Measurements from ENCODE around the gene ARHGAP19.

ARHGAP19 gene

GRCh38 chr10:97180363-97180755, 112.1 kb downstream of the ARHGAP19 start:
- H3K9me3 ChIP-seq (ENCODE audit: insufficient read depth, low read length, severe bottlenecking), result no peaks in the 10 kb centered on the region
- H2AFZ ChIP-seq (ENCODE audit: low read depth, low read length), result no peak overlapping the region
- no peaks in the 10 kb centered on the region for H3K4me1 ChIP-seq (ENCODE audit: insufficient read depth, low read length)
- ATAC-seq (ENCODE audit: insufficient read depth, low read depth) (no peak), DNase-seq (no peak)
- no peaks in the 10 kb centered on the region for H3K79me2 ChIP-seq (ENCODE audit: insufficient read depth, low read length)
- no peak overlapping the region for H3K4me2 ChIP-seq (ENCODE audit: insufficient read depth, low read length)
- no peaks in the 10 kb centered on the region for H4K20me1 ChIP-seq (ENCODE audit: insufficient read depth, low read length)
- TF ChIP-seq EZH2 (IDR thresholded peaks at IDR 0.05; ENCODE audit: borderline replicate concordance, low read depth, low read length, severe bottlenecking), result no peak
- no peak for TF ChIP-seq CTCF (IDR thresholded peaks at IDR 0.05; ENCODE audit: borderline replicate concordance, extremely low read depth, low read length, poor library complexity, severe bottlenecking)
- peaks cover 31% of the 10 kb centered on the region for H3K27me3 ChIP-seq (ENCODE audit: insufficient read depth, low read length, poor library complexity)
- no peak overlapping the region for H3K4me3 ChIP-seq (ENCODE audit: low read depth in 1 of 2, low read length in 2 of 2)
- no peak overlapping the region for H3K9ac ChIP-seq (ENCODE audit: low read depth, low read length)
- no peaks in the 10 kb centered on the region for H3K36me3 ChIP-seq (ENCODE audit: insufficient read depth, low read length)
- H3K27ac ChIP-seq (ENCODE audit: low read length), result no peak overlapping the region

- H2AFZ ChIP-seq (ENCODE audit: low read depth, low read length), result no peak overlapping the region
Observed at GRCh38 chr10:97179731-97180362, 112.6 kb downstream of the ARHGAP19 start.

GRCh38 chr10:97179311-97179710, 113.1 kb downstream of the ARHGAP19 start:
- no peaks in the 10 kb centered on the region for H3K9me3 ChIP-seq (ENCODE audit: insufficient read depth, low read length, severe bottlenecking)
- no peak overlapping the region for H3K4me2 ChIP-seq (ENCODE audit: insufficient read depth, low read length)
- no peaks in the 10 kb centered on the region for H4K20me1 ChIP-seq (ENCODE audit: insufficient read depth, low read length)
- H3K36me3 ChIP-seq (ENCODE audit: insufficient read depth, low read length), result no peaks in the 10 kb centered on the region
- H3K4me3 ChIP-seq (ENCODE audit: low read depth in 1 of 2, low read length in 2 of 2), result no peak overlapping the region
- ATAC-seq (ENCODE audit: insufficient read depth, low read depth), result no peak
- no peaks in the 10 kb centered on the region for H3K4me1 ChIP-seq (ENCODE audit: insufficient read depth, low read length)
- H2AFZ ChIP-seq (ENCODE audit: low read depth, low read length), result no peak overlapping the region
- no peak overlapping the region for H3K9ac ChIP-seq (ENCODE audit: low read depth, low read length)
- H3K79me2 ChIP-seq (ENCODE audit: insufficient read depth, low read length), result no peaks in the 10 kb centered on the region
- DNase-seq, result no peak
- peaks cover 21% of the 10 kb centered on the region for H3K27me3 ChIP-seq (ENCODE audit: insufficient read depth, low read length, poor library complexity)
- no peak overlapping the region for H3K27ac ChIP-seq (ENCODE audit: low read length)
- TF ChIP-seq CTCF (IDR thresholded peaks at IDR 0.05; ENCODE audit: borderline replicate concordance, extremely low read depth, low read length, poor library complexity, severe bottlenecking) (no peak), EZH2 (IDR thresholded peaks at IDR 0.05; ENCODE audit: borderline replicate concordance, low read depth, low read length, severe bottlenecking) (no peak)

More at GRCh38 chr10:97179731-97180362, 112.6 kb downstream of the ARHGAP19 start:
- H3K9ac ChIP-seq (ENCODE audit: low read depth, low read length), result no peak overlapping the region
- no peak for DNase-seq
- no peak overlapping the region for H3K4me2 ChIP-seq (ENCODE audit: insufficient read depth, low read length)
- H3K36me3 ChIP-seq (ENCODE audit: insufficient read depth, low read length), result no peaks in the 10 kb centered on the region
- TF ChIP-seq CTCF (IDR thresholded peaks at IDR 0.05; ENCODE audit: borderline replicate concordance, extremely low read depth, low read length, poor library complexity, severe bottlenecking) (no peak), EZH2 (IDR thresholded peaks at IDR 0.05; ENCODE audit: borderline replicate concordance, low read depth, low read length, severe bottlenecking) (no peak)
- H3K9me3 ChIP-seq (ENCODE audit: insufficient read depth, low read length, severe bottlenecking), result no peaks in the 10 kb centered on the region
- no peak overlapping the region for H3K4me3 ChIP-seq (ENCODE audit: low read depth in 1 of 2, low read length in 2 of 2)
- H3K27me3 ChIP-seq (ENCODE audit: insufficient read depth, low read length, poor library complexity), result peaks cover 26% of the 10 kb centered on the region
- no peak for ATAC-seq (ENCODE audit: insufficient read depth, low read depth)
- no peak overlapping the region for H3K27ac ChIP-seq (ENCODE audit: low read length)
- no peaks in the 10 kb centered on the region for H3K4me1 ChIP-seq (ENCODE audit: insufficient read depth, low read length)
- no peaks in the 10 kb centered on the region for H4K20me1 ChIP-seq (ENCODE audit: insufficient read depth, low read length)
- no peaks in the 10 kb centered on the region for H3K79me2 ChIP-seq (ENCODE audit: insufficient read depth, low read length)
